GM12891 (cell line): ENCODE results near the gene FOXD1.

Experiments used
- PAX5 ChIP-seq: IDR thresholded peaks from 2 replicates; pipeline ENCODE4 v1.6.1; 2011; ENCODE audit warnings: low read length, moderate library complexity, mild to moderate bottlenecking; ENCODE audit not compliant: insufficient read depth, severe bottlenecking
- POLR2A ChIP-seq: IDR thresholded peaks from 2 replicates; pipeline ENCODE4 v1.6.1; 2011; ENCODE audit warnings: low read depth, low read length, control low read depth
- POLR2AphosphoS5 ChIP-seq: IDR thresholded peaks from 2 replicates; pipeline ENCODE4 v1.6.1; 2011; ENCODE audit warnings: low read depth, low read length, control low read depth
- TAF1 ChIP-seq: IDR thresholded peaks from 2 replicates; pipeline ENCODE4 v1.6.1; 2011; ENCODE audit warnings: low read depth, low read length, control low read depth

DNA sequence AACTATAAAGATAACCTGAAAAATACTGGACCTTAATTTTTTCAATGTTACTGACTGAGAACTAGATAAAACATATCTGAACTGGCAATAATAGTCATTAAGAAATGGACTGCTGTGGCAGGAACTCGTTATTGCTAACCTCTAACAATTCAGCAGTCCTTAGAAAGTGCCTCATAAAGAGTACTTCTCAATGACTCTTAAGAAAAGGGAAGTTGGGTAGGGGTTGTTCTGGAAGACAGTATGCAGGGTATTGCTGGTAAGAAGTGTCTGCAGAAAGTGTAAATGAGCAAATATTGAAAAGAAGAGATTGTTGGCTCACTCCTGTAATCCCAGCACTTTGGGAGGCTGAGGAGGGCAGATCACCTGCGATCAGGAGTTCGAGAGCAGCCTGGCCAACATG is 27.9 kb downstream of the FOXD1 start:
- no peak for TF ChIP-seq POLR2A
- TF ChIP-seq POLR2AphosphoS5: no peak
- TF ChIP-seq TAF1: no peak
- TF ChIP-seq PAX5: no peak
